GM12878 (cell line): ENCODE results near the gene AMMECR1. TPM values are rescaled to one million over a fixed set of nuclear protein-coding genes. Genes with fewer than 3 reads are reported as not detected.
A peak's percentile ranks its signal among the peaks of the same experiment; 100 is the strongest.

Experiments
- ATAC-seq: fragments of 200-7000 bp; cut with Tn5 transposase; 3 replicates; pipeline ENCODE4 v1.9.1; 2020; ENCODE audit warnings: mild to moderate bottlenecking, moderate library complexity
- BruUV-seq: library from RNA; stranded (reverse); fragments of 400-500 nt; replicated peaks from 2 replicates; lab custom pipeline; 2021; lab: Mats Ljungman, UMichigan
- CTCF ChIA-PET: fragments of 300-600 bp; sonication (Branson Sonifier 250); formaldehyde crosslinking; extraction: SDS; loops from one replicate; lab custom pipeline; 2021; ENCODE audit warnings: inconsistent platforms; lab: Yijun Ruan, JAX
- POLR2A ChIA-PET: fragments of 350-600 bp; formaldehyde crosslinking; extraction: SDS; loops from one replicate; lab custom pipeline; 2021; ENCODE audit warnings: inconsistent platforms; lab: Charles Lee
- RAD21 ChIA-PET: fragments of 300-600 bp; sonication (Branson Sonifier 250); formaldehyde crosslinking; loops from one replicate; lab custom pipeline; 2023; ENCODE audit warnings: antibody characterized with exemption; ENCODE audit not compliant: unreplicated experiment; lab: Charles Lee
- SMC1A ChIA-PET: fragments of 300-600 bp; sonication (Branson Sonifier 250); formaldehyde crosslinking; loops from one replicate; lab custom pipeline; 2023; ENCODE audit not compliant: unreplicated experiment, uncharacterized antibody; lab: Charles Lee
- DNase-seq: peaks from one replicate; pipeline ENCODE4 v3.0.0-alpha.2; 2011; ENCODE audit warnings: low read depth, low spot score
- FAIRE-seq: peaks from 3 replicates; lab custom pipeline; 2011; peaks lifted over from hg19 to GRCh38; lab: Jason Lieb, UNC
- H2AFZ ChIP-seq: 2 replicates; pipeline ENCODE4 v1.6.0; 2011; ENCODE audit warnings: low read depth, low read length, control low read depth; ENCODE audit not compliant: control insufficient read depth
- H3K27ac ChIP-seq: 2 replicates; pipeline ENCODE4 v1.5.1; 2011; ENCODE audit warnings: control low read depth; ENCODE audit not compliant: control insufficient read depth, insufficient read depth
- H3K27me3 ChIP-seq, 2 experiments: replicated peaks in 1 of 2; 2 replicates each; pipeline versions ENCODE4 v1.6.0 to v1.6.1; 2011; ENCODE audit warnings: low read length in 1 of 2; ENCODE audit not compliant: control insufficient read depth in 2 of 2, insufficient read depth in 2 of 2
- H3K36me3 ChIP-seq, 2 experiments: 2 replicates each; pipeline ENCODE4 v1.5.1; 2011; ENCODE audit warnings: low read length in 1 of 2; ENCODE audit not compliant: control insufficient read depth in 2 of 2, insufficient read depth in 2 of 2
- H3K4me1 ChIP-seq: 2 replicates; pipeline ENCODE4 v1.6.1; 2011; ENCODE audit warnings: mild to moderate bottlenecking, low read length, moderate library complexity, mixed read lengths; ENCODE audit not compliant: control insufficient read depth, insufficient read depth
- H3K4me2 ChIP-seq: 2 replicates; pipeline ENCODE4 v1.6.0; 2011; ENCODE audit warnings: control low read depth; ENCODE audit not compliant: control insufficient read depth, insufficient read depth
- H3K4me3 ChIP-seq: fragments of 200-600 bp; sonication (generic); 2 replicates; pipeline ENCODE4 v1.5.1; 2016
- H3K79me2 ChIP-seq: 2 replicates; pipeline ENCODE4 v1.6.0; 2011; ENCODE audit warnings: low read length; ENCODE audit not compliant: control insufficient read depth, insufficient read depth
- H3K9ac ChIP-seq: 2 replicates; pipeline ENCODE4 v1.8.0; 2011; ENCODE audit warnings: low read length, control low read depth, mixed read lengths; ENCODE audit not compliant: control insufficient read depth, insufficient read depth
- H3K9me3 ChIP-seq: replicated peaks from 3 replicates; pipeline ENCODE4 v1.5.1; 2011; ENCODE audit warnings: mild to moderate bottlenecking, low read length; ENCODE audit not compliant: control insufficient read depth, insufficient read depth
- H4K20me1 ChIP-seq: 2 replicates; pipeline ENCODE4 v1.6.0; 2011; ENCODE audit not compliant: control insufficient read depth, insufficient read depth
- HDAC2 ChIP-seq: fragments of 200-600 bp; sonication (generic); IDR thresholded peaks from 2 replicates; pipeline ENCODE4 v1.6.1; 2017
- JUNB ChIP-seq: IDR thresholded peaks from 2 replicates; pipeline ENCODE4 v1.6.1; 2016; ENCODE audit warnings: antibody characterized with exemption, mild to moderate bottlenecking
- WGBS: methylation state at CpG from one replicate; pipeline ENCODE4 v1.1.6; 2016; ENCODE audit warnings: low lambda C conversion rate; ENCODE audit not compliant: insufficient replicate concordance, insufficient coverage; ENCODE audit errors: missing lambda C conversion rate; 5-methylcytosine and 5-hydroxymethylcytosine counted together
- in situ Hi-C: fragments of 300-500 bp; cut with MboI; formaldehyde crosslinking; loops from 9 replicates; pipeline ENCODE4 v1.14.3; 2018; ENCODE audit warnings: mixed read lengths
- intact Hi-C: fragments of 100-400 bp; cut with micrococcal nuclease; formaldehyde crosslinking; loops from one replicate; pipeline ENCODE4 v1.14.2; 2022; ENCODE audit not compliant: unreplicated experiment
- polyA plus RNA-seq, 11 experiments: library from polyadenylated mRNA; depleted of rRNA in 4 of 11; unstranded in 6 of 11; stranded (reverse) in 5 of 11; fragments of >200 nt; fragmentation: Nextera tagmentation in 4 of 11; fragmentation: Illumina TruSeq in 1 of 11; extraction: Ambion mirVana in 4 of 11; extraction: Trizol in 1 of 11; gene quantifications; 1 replicate in 1 of 11; 2 replicates in 10 of 11; pipeline versions ENCODE4 v1.2.1 to v1.2.3, GENCODE V29; 2011 to 2016; ENCODE audit warnings: inconsistent platforms in 2 of 11, missing spikeins in 2 of 11, low read depth in 1 of 11
- total RNA-seq, 4 experiments: library from RNA; depleted of rRNA in 3 of 4; stranded (reverse); fragments of >200 nt in 3 of 4; fragmentation: Illumina TruSeq in 1 of 4; extraction: Trizol in 1 of 4; gene quantifications; 2 replicates each; pipeline versions ENCODE4 v1.2.1 to v1.2.3, GENCODE V29; 2013 to 2021
- TF ChIP-seq, protein P1 (sequence below): IDR thresholded peaks from 2 replicates; pipeline ENCODE4 v1.6.1; 2012; ENCODE audit warnings: low read depth, low read length, improper control_type of control experiment
- TF ChIP-seq, protein P2 (sequence below): fragments of 450-650 bp; IDR thresholded peaks from 2 replicates; pipeline ENCODE4 v1.6.1; 2014; ENCODE audit warnings: mild to moderate bottlenecking
- TF ChIP-seq, protein P3 (sequence below): fragments of 450-650 bp; formaldehyde crosslinking; IDR thresholded peaks from 2 replicates; pipeline ENCODE4 v1.4.0; 2022; ENCODE audit warnings: mild to moderate bottlenecking, moderate library complexity

AMMECR1 gene
- total and polyA plus RNA-seq, 10 of the 15 experiments (the other 5 are each of a cell fraction or from before 2014, with no cell fraction given) = 4.9 to 25.6 (median 10.7) TPM

DNA sequence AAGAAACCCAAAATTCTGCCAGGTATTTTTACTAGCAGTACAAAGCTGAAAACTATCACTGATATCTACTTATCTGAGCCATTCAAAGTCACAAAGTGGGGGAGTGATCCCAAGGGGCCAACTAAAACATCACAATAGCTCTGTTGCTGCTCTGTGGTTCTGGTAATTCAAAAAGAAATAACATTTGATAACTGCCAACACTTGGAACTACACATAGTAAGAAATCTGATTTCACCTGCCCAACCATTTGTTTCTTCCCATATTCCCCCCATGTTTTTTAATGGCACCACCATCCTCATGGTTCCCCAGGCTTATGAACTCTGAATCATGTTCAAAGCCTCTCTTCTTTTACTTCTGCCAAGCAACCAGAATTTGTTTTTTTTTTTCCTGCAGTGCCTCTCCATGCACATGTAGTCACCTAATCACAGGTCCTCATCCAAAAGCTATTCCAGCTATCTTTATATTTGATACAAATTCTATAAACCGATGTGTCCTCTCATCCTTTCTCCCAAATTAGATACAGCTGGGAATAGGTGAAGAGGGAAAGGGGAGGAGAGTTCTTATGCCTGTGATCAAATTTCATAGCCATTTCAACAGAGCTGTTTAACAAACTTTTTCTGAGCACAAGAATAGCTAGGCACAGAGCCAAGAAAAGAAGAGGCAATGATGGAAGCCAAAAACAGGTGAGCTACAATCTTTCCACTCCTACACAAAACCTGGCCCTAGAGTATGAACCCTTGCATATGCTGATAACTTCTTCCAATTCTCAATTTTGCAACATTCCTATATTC, 7.7 kb downstream of the AMMECR1 start:
- DNase-seq = no peak
- no peak for ATAC-seq
- no peaks in the 10 kb centered on the region for H4K20me1 ChIP-seq
- H2AFZ ChIP-seq = no peak overlapping the region
- in situ Hi-C loops = no loop called here
- H3K4me2 ChIP-seq = 0 out of 2 replicates have a peak overlapping the region, but pooled peaks have one; percentile 13
- peaks cover 51% of the 10 kb centered on the region for H3K79me2 ChIP-seq
- WGBS = 47% methylated on average over 1 of the region's 1 CpG
- intact Hi-C loops = no loop called here
- no peak overlapping the region for H3K27ac ChIP-seq
- ChIA-PET RAD21 (interaction anchor here (2.4 kb wide), 1 partner anchor 32 kb away, joined by 8 read pairs; no protein-coding TSS in a partner anchor), POLR2A (interaction anchor here (2.0 kb wide), 1 partner anchor 32 kb away, joined by 6 read pairs; no protein-coding TSS in a partner anchor), CTCF (interaction anchor here (0.8 to 3.2 kb wide), 5 partner anchors 8 to 149 kb away, joined by 3 to 13 read pairs (median 5); no protein-coding TSS in a partner anchor), SMC1A (interaction anchor here (1.0 to 3.0 kb wide), 9 partner anchors 12 to 146 kb away, joined by 3 to 10 read pairs (median 7); no protein-coding TSS in a partner anchor)
- H3K36me3 ChIP-seq = no peaks in the 10 kb centered on the region
- no peak overlapping the region for H3K4me3 ChIP-seq
- no peaks in the 10 kb centered on the region for H3K27me3 ChIP-seq
- no peaks in the 10 kb centered on the region for H3K9me3 ChIP-seq
- no peaks in the 10 kb centered on the region for H3K4me1 ChIP-seq
- FAIRE-seq = no peak
- BruUV-seq = no TSS peak
- no peak overlapping the region for H3K9ac ChIP-seq
- TF ChIP-seq HDAC2 (no peak), JUNB (no peak)
- TF ChIP-seq, protein P1, sequence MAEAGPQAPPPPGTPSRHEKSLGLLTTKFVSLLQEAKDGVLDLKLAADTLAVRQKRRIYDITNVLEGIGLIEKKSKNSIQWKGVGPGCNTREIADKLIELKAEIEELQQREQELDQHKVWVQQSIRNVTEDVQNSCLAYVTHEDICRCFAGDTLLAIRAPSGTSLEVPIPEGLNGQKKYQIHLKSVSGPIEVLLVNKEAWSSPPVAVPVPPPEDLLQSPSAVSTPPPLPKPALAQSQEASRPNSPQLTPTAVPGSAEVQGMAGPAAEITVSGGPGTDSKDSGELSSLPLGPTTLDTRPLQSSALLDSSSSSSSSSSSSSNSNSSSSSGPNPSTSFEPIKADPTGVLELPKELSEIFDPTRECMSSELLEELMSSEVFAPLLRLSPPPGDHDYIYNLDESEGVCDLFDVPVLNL = no peak
- TF ChIP-seq, protein P2, sequence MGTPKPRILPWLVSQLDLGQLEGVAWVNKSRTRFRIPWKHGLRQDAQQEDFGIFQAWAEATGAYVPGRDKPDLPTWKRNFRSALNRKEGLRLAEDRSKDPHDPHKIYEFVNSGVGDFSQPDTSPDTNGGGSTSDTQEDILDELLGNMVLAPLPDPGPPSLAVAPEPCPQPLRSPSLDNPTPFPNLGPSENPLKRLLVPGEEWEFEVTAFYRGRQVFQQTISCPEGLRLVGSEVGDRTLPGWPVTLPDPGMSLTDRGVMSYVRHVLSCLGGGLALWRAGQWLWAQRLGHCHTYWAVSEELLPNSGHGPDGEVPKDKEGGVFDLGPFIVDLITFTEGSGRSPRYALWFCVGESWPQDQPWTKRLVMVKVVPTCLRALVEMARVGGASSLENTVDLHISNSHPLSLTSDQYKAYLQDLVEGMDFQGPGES = no peak
- TF ChIP-seq, protein P3, sequence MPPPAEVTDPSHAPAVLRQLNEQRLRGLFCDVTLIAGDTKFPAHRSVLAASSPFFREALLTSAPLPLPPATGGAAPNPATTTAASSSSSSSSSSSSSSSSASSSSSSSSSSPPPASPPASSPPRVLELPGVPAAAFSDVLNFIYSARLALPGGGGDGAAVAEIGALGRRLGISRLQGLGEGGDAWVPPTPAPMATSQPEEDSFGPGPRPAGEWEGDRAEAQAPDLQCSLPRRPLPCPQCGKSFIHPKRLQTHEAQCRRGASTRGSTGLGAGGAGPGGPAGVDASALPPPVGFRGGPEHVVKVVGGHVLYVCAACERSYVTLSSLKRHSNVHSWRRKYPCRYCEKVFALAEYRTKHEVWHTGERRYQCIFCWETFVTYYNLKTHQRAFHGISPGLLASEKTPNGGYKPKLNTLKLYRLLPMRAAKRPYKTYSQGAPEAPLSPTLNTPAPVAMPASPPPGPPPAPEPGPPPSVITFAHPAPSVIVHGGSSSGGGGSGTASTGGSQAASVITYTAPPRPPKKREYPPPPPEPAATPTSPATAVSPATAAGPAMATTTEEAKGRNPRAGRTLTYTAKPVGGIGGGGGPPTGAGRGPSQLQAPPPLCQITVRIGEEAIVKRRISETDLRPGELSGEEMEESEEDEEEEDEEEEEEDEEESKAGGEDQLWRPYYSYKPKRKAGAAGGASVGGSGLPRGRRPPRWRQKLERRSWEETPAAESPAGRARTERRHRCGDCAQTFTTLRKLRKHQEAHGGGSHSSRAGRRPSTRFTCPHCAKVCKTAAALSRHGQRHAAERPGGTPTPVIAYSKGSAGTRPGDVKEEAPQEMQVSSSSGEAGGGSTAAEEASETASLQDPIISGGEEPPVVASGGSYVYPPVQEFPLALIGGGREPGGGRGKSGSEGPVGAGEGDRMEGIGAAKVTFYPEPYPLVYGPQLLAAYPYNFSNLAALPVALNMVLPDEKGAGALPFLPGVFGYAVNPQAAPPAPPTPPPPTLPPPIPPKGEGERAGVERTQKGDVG (CRISPR knock-in tag) = no peak
